HG02885 (cell line): ENCODE measurements around the gene TRAPPC6A.

ENCODE experiments used
- ATAC-seq: cut with Tn5 transposase; IDR thresholded peaks from one replicate; pipeline ENCODE4 v1.9.1; 2021; ENCODE audit warnings: mild to moderate bottlenecking; ENCODE audit not compliant: unreplicated experiment, poor library complexity

The TRAPPC6A gene

DNA sequence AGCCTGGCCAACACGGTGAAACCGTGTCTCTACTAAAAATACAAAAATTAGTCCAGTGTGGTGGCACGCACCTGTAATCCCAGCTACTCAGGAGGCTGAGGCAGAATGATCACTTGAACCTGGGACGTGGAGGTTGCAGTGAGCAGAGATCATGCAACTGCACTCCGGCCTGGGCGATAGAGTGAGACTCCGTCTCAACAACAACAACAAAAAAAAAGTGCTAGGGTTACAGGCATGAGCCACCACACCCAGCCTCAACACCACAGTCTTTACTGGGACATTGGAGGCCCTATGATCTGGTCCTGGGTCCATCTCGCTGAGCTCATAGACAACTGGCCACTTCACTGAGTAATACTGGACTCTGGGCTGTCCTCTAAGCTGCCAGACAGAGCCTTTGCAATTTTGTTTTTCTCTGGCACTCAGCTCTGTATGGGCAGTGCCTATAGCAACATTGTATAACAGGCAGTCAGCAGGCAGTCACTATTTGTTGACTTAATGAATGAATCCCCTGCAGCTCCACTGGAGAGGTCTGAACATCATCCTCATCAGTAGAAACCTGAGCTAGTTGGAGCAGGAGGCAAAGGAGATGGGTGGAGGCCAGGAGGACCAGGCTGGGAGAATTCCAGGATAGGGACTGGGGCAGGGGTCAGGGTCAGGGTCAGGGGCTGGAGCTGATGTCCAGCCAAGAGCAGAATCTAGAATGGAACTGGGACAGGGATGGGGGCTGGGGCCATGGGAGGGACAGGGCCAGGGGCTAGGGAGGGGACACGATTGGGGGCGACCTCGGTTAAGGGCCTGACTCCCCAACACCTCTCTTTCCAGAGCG is 8.7 kb upstream of the TRAPPC6A start:
- no peak for ATAC-seq

DNA sequence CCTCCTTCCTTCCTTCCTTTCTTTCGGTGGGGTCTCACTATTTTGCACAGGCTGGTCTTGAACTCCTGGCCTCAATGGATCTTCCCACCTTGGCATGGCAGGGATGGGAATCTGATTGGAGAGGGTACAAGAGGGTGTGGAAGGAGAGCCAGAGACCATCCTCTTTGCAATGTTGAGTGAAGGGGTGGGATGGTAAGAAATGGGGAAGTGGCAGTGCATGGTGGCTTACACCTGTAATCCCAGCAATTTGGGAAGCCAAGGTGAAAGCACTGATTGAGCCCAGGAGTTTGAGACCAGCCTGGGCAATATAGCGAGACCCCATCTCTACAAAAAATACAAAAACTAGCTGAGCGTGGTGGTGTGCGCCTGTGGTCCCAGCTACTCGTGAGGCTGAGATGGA is 6.1 kb upstream of the TRAPPC6A start:
- no peak for ATAC-seq

DNA sequence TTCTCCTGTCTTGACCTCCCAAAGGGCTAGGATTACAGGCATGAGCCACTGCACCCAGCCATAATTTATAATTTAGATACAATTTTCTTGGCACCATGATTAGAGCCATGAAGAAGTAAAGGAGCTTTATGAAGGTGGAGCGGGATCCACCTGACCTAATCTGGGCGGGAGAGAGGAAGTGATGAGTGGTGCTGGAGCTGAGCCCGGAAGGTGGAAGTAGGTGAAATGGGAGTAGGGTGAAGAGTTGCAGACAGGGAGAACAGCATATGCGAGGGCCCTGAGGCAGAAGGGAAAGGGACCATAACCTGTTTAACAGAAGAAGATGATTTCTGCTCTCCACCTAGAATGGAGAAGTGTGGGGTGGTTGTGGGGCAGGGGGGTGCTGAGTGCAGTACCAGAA is 4.7 kb upstream of the TRAPPC6A start:
- no peak for ATAC-seq

DNA sequence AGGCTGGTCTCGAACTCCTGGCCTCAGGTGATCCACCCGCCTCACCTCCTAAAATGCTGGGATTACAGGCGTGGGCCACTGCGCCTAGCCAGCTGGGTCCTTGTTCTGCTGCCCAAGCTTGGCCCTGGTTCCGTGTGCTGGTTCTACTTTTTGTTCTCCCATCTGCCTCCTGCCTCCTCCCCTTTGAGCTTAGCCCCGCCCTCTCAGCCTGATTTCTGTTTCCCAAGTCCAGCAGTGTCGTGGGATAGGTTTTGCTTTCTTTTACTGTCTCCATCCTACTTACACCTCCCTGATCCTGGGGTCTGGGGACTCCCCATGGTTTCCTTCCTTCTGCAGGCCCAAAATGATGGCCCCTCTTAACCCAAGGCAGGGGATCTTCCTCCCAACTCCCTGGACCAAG is 2.9 kb upstream of the TRAPPC6A start:
- no peak for ATAC-seq

DNA sequence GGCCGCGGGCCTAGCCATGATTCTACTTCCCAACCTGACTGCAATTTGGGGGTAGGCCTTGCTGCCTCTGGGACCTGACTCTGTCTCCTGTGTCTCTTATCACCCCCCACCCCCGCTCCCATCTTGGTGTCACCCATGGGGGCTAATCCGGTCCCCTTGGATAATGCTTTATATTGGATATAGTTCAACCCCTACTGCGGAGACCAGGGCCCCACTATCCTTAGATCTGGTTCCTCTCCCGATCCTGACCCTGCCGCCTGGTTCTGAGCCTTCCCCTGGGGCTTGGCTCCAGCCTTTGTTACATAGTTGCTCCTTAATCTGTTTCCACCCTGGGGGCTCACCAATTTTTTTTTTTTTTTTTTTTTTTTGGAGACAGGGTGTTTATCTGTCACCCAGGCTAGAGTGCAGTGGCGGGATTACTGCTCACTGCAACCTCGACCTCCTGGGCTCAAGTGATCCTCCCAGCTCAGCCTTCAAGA is 1.9 kb upstream of the TRAPPC6A start:
- no peak for ATAC-seq

DNA sequence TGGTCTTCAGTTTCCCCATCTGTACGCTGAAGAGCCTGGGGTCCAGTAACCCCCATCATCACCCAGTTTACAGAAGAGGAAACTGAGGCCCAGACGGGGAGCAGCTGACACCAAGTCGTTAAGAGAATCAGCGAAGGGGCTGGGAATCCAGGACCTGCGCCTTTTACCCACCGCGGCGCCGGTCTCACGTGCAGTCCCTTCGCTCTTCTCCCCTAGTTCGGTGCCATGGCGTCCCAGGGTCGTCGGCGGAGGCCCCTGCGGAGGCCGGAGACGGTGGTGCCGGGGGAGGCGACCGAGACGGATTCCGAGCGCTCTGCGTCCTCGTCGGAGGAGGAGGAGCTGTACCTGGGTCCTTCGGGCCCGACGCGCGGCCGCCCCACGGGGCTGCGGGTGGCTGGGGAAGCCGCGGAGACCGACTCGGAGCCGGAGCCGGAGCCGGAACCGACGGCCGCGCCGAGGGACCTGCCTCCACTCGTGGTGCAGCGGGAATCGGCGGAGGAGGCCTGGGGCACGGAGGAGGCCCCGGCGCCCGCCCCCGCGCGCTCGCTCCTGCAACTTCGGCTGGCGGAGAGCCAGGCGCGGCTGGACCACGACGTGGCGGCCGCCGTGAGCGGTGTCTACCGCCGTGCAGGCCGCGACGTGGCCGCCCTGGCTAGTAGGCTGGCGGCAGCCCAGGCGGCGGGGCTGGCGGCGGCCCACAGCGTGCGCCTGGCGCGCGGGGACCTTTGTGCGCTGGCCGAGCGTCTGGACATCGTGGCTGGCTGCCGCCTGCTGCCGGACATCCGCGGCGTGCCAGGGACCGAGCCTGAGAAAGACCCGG is 1.2 kb upstream of the TRAPPC6A start:
- ATAC-seq, result no peak

DNA sequence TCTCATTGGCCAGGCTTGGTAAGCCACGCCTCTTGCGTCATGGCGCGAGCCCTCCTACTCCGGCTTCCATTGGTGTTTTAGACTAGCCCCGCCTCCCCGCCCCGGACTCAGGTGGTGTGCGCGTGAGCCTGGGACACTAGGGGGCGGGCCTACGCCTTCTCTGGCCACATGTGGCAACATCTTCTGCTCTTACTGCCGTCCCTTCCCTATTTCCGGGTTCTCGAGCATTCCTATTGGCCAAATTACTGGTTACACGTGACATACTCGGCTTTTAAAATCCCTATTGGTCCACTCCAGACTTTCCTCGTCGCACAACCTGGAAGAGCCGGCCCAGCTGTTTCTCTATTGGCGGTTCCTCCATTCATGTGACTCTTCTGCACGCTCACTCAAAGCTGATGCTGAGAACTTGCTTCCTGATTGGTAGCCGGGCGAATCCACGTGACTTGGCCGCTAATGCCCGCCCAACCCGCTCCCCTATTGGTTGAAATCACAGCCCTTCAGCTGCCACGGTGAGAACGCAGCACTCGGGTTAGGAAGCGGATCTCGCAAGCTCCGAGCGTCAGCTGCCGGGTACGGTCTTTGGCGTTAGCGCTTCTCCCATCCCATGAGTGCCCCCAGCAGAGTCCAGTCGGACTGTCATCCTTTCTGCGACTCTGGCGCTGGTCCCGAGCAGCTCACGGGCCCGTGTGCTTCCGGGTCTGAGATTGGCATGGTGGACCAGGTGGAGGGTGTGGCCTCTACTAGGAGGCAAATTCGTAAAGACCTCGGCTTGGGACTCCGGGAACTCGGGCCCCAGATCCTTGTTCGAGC is 430 bp upstream of the TRAPPC6A start, which contains the start of gene BLOC1S3:
TSS of gene BLOC1S3 (plus strand) at position 523 of the 810 bp plus-strand sequence. CDS start 513 bp downstream, outside the sequence.
- peak; percentile 83 for ATAC-seq

DNA sequence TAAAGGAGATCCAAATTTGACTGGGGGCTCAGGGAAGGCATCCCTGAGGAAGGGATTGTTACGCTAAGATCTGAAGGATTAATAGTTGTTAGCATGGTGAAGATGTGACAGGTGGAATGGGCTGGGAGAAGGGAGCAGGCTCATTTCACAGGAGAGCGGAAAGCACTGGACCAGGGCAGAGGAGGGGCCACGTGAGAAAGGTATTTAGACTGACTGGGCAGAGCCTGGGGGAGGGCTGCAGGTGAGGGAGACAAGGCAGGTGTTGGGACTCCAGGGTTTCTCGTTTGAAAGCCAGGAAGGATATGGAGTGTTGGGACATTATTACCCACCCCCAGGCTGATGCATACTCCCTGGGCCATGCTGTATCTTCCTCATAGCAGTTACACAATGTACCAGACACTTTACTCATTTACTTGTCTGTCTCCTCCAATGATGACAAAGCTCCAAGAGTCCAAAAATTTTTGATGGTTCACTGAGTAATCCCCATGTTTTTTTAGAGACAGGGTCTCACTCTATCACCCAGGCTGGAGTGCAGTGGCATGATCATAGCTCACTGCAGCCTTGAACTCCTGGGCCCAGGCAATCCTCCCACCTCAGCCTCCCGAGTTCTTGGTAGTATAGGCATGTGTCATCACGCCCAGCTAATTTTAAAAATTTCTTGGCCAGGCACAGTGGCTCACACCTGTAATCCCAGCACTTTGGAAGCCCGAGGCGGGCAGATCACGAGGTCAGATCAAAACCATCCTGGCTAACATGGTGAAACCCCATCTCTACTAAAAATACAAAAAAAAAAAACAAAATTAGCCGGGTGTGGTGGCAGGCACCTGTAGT is 2.3 kb downstream of the TRAPPC6A start:
- ATAC-seq, result no peak

DNA sequence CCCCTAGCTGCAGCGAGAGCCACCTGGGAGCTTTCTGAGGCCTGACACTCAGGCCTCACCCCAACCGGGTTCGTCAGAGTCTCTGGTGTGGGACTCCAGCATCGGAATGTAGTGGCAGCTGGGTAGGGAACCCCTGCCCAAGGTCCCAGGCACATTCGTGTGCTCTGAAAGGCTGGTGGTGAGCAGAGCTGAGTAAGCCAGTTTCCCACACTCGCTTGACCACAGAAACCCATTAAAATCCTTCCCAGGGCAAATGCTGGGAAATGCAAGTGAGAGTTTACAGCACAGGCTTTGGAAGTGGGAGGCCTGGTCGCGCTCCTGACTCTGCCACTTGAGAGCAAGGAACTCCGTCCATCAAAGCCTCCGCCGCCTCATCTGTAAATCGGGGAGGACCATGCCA is 4.2 kb downstream of the TRAPPC6A start:
- ATAC-seq, result no peak

DNA sequence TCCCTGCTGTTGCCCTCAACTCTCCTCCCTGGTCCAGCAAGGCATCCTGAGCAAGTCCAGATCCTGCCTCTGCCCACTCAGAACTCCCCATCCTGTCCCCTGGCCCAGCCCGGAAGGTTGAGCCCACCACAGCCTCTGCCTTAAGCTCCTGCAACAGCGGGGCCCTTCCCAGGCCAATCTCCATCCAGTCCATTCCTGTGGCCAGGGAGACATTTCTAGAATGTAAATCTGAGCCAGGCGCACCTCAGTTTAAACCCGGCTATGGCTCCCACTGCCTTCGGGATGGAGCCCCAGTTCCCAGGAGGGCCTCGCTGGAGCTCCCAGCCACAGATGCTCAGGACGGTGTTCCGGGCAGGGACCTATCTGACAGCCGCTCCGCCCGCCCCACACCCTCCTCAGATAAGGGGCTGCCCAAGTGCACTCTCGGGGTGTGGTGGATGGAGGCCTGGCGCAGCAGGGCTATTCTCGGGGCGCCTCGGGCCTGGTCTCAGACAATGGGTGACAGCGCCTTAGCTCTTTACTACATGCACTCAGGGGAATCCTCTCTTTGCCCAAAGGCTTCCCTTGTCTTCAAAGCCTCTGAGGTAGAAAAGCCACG is 5.3 kb downstream of the TRAPPC6A start:
- ATAC-seq, result no peak

DNA sequence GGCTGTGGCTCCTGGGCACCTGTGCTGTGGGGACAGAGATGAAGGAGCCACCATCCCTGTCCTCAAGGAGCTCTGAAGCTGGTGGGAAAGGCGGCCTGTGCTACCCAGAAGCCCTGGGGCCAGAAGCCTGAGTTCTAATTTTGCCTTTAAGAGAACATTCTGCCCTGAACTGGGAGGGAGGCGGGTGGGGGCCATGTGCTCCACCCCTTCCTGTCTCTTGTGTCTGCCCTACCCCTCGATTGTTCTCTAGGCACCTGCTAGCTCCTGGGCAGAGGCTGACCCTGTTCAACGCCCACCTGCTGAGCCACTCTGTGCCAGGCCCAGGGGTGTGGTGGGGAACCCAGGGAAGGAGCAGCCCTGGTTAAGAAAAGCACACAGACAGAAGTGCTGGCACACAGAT is 5.9 kb downstream of the TRAPPC6A start:
- no peak for ATAC-seq

DNA sequence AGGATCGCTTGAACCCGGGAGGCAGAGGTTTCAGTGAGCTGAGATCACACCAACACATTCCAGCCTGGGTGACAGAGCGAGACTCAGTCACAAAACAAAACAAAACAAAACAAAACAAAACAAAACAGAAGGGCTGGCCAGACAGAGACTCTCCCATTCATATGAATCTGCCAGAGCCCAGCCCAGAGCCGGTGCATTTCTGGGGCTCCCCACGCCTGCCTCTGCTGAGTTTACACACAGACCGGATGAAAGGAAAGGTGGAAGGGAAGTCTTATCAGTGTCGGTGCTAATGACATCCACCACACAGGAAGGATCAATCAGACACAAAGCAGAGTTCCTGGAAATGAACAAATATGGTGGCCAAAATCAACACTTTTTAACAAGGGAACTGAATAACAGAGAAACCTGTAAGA is 6.8 kb downstream of the TRAPPC6A start:
- ATAC-seq, result no peak

DNA sequence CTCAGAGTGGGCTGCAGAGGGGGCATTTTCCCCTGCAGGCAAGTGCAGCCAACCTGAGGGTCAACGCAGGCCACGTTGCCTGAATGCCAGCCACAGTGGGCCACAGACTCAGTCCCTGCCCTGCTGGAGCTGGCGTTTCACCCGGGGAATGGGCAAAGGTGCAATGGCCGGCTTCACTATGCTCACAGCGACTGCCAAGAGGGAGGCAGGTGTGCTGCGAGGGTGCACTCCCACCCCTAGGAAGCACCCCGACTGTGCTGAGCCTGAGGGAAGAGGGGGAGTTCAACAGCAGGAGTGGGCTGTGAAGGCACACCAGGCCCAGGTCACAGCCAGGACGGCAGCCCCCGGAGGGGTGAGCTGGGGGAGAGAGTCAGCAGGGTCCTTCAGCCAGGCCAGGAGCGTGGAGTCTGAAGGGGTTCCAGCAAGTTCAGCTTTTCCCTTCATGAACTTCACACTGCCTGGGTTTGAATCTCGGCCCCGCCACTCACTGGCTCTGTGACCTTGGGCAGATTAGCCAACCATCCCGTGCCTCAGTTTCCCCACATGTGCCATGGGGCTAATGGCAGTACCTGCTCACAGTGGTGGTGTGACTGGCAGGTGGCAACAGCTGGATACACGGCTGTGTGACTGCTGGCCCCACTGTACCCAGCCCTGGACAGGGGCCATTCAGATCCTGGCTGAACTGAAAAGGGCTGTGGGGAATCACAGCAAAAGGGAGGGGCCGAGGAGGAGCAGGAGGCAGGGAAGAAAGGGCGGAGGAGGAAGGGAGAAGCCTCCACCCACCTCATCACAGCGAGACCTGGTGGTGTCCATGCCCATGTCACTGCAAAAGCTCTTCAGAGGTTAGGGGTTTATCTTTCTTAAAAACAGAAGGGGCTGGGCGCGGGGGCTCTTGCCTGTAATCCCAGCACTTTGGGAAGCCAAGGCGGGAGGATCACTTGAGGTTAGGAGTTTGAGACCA is 7.6 kb downstream of the TRAPPC6A start:
- ATAC-seq, result no peak

DNA sequence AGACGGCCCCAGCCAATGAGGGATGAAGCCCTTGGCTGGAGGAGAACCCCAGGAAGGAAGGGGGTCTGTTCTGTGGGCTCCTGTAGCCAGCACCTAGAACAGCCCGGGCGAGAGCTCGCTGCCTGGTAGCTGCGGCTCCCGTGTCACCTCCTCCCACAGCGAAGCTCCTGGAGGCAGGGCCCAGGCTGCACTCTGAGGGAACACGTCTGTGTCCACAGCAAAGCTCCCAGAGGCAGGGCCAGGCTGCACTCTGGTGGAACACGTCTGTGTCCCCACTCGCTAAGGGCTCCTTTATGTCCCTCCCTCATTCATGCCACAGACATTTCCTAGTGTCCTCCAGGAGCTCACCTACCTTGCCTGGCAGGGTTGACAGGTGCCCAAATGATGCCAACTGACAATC is 8.4 kb downstream of the TRAPPC6A start:
- ATAC-seq, result no peak

DNA sequence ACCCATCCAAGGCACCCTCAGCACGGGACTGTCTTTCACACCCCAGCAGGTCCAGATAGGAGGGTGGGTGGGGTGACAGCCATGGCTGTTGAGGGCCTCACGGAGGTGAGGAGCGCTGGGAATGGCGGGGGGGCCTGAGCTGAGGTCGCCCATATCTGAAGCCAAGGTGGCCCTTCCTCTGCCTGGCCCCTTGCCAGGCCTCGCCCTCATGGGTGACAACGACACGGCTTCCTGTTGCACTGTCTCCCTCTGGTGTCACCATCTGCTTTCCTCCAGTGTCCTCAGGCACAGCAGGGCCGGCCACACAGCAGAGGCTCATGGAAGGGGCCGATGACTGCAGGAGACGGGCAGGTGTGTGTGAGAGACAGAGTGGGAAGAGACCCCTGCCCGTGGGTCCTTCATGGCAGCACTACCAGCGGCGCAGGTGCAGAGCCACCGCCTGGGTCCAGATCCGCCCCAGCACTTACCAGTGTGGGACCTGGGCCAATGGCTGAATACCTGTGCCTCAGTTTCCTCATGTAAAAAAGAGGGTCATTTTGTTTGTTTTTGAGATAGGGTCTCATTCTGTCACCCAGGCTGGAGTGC is 9.2 kb downstream of the TRAPPC6A start:
- no peak for ATAC-seq

DNA sequence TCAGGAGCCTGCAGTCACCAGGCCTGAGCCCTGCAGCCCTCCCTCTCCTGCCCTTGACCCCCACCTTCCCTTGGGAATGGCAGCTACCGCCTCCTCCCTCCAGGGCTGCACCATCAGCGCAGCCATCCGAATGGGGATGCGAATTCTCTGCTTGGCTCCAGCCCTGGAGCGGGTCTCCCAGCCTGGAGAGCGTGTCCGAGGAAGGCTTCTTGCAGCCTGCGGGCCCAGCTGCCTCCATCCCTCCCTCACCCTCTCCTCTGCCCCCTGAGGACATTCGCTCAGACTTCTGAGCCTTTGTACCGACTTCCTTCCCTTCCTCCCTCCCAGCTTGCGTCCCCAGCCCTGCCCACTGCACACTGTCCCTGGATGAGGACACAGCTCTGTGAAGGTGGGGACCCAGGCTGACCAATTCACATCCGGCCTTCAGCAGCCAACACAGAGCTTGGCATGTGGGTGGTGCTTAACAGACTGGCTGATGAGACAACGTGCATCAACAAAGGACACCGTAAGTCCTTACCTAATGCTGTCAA is 11.2 kb downstream of the TRAPPC6A start:
- no peak for ATAC-seq

DNA sequence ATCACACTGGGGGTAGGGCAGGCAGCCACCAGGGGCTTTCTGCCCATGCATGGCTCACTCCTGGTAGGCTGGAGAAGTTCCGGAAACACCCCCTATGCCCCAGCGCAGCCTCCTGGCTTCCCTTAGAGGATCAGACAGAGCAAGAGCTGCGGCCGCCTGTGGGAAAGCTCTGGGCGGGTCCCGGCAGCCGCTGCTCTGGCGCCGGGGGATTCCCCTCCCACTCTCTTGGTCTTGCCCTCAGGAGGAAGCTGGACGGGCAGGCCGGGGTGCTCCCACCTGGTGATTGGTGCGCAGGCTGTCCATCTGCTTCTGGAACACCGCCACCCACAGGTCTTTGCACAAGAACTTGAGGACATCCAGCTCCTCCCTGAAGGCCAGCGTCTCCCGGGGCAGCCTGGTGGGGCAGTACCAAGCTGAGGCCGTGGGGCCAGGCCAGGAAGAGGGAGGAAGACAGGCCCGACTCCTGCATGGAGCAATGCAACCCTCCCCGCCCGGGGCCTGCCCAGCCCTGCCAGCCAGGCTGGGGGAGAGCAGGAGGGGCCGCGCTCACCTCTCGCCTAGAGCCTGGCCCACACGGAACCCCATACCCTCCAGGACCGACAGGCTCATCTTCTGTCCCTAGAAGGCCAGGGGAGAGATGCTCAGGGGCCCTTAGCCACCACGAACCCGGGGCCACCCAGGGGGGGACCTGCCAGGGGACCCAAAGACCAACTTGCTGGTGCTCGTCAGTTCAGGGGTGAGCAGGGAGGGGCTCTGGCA is 13.3 kb downstream of the TRAPPC6A start:
- peak; percentile 68 for ATAC-seq
